WERI-Rb-1 (cell line): Measurements from ENCODE around the gene CELF3.

Experiments used
- DNase-seq: peaks from one replicate; pipeline ENCODE4 v3.0.0-alpha.2; 2020
- H3K27ac ChIP-seq: fragments of 250-450 bp; sonication (Bioruptor Pico); 2 replicates; pipeline ENCODE4 v1.5.1; 2020; ENCODE audit warnings: mild to moderate bottlenecking, moderate library complexity
- H3K27me3 ChIP-seq: fragments of 250-450 bp; sonication (Bioruptor Pico); 2 replicates; pipeline ENCODE4 v1.5.1; 2021; ENCODE audit warnings: mild to moderate bottlenecking, low read depth, moderate library complexity; ENCODE audit not compliant: insufficient read depth, severe bottlenecking
- H3K36me3 ChIP-seq: fragments of 250-450 bp; sonication (Bioruptor Pico); 2 replicates; pipeline ENCODE4 v1.5.1; 2020; ENCODE audit warnings: mild to moderate bottlenecking, moderate library complexity
- H3K4me3 ChIP-seq: 2 replicates; pipeline ENCODE4 v1.5.1; 2011; ENCODE audit warnings: low read depth, mild to moderate bottlenecking, control low read depth, low read length
- H3K9me3 ChIP-seq: fragments of 250-450 bp; sonication (Bioruptor Pico); 2 replicates; pipeline ENCODE4 v1.5.1; 2021; ENCODE audit warnings: mild to moderate bottlenecking, moderate library complexity; ENCODE audit not compliant: severe bottlenecking
- TF ChIP-seq, protein P1 (sequence below): IDR thresholded peaks from 2 replicates; pipeline ENCODE4 v1.5.1; 2011; ENCODE audit warnings: low read depth, mild to moderate bottlenecking, control low read depth, inconsistent platforms, low read length

Gene CELF3

DNA sequence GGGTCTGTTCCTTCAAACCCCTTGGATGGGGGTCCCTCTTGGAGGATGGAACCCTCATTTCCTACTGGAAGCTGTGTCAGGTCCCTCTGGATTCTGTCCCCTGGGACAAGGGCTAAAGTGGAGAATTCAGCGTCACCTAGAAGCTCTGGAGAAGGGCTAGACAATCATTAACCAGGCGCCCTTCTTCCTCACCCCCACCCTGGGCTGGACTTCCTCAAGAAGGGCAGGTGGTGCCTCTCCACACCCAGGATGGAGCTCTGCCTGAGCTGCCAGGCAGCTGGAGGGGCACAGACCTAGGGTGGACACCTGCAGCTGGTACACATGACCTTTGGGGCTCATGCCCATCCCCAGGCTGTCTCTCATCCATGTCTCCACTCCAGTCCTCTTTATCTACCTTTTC is 3.6 kb downstream of the CELF3 start:
- TF ChIP-seq, protein P1, sequence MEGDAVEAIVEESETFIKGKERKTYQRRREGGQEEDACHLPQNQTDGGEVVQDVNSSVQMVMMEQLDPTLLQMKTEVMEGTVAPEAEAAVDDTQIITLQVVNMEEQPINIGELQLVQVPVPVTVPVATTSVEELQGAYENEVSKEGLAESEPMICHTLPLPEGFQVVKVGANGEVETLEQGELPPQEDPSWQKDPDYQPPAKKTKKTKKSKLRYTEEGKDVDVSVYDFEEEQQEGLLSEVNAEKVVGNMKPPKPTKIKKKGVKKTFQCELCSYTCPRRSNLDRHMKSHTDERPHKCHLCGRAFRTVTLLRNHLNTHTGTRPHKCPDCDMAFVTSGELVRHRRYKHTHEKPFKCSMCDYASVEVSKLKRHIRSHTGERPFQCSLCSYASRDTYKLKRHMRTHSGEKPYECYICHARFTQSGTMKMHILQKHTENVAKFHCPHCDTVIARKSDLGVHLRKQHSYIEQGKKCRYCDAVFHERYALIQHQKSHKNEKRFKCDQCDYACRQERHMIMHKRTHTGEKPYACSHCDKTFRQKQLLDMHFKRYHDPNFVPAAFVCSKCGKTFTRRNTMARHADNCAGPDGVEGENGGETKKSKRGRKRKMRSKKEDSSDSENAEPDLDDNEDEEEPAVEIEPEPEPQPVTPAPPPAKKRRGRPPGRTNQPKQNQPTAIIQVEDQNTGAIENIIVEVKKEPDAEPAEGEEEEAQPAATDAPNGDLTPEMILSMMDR, result no peak
- H3K9me3 ChIP-seq, result no peaks in the 10 kb centered on the region
- no peak for DNase-seq
- H3K27me3 ChIP-seq, result no peaks in the 10 kb centered on the region
- no peak overlapping the region for H3K4me3 ChIP-seq
- H3K27ac ChIP-seq, result peak overlapping the region; percentile 90
- peaks cover 67% of the 10 kb centered on the region for H3K36me3 ChIP-seq

DNA sequence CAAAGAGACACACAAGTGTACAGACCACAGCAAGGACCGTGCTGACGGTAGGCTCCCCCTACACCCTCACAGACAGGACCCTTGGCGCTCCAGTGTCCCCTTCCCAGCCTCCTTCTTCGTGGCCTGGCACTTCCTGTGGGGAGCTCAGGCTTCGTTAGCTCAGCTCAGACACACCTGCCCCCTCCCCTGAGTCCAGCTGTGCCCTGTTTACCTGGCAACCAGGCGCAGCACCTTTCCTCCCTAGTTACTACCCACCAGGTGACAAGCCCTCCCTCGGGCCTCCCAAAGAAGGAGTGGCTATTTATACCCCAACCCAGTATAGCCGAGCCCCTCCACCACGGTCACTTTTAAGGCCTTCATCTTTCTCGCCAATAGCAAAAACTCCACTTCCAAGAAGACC is 4.7 kb downstream of the CELF3 start:
- peak; percentile 70 for DNase-seq
- H3K4me3 ChIP-seq, result peak overlapping the region; percentile 30

DNA sequence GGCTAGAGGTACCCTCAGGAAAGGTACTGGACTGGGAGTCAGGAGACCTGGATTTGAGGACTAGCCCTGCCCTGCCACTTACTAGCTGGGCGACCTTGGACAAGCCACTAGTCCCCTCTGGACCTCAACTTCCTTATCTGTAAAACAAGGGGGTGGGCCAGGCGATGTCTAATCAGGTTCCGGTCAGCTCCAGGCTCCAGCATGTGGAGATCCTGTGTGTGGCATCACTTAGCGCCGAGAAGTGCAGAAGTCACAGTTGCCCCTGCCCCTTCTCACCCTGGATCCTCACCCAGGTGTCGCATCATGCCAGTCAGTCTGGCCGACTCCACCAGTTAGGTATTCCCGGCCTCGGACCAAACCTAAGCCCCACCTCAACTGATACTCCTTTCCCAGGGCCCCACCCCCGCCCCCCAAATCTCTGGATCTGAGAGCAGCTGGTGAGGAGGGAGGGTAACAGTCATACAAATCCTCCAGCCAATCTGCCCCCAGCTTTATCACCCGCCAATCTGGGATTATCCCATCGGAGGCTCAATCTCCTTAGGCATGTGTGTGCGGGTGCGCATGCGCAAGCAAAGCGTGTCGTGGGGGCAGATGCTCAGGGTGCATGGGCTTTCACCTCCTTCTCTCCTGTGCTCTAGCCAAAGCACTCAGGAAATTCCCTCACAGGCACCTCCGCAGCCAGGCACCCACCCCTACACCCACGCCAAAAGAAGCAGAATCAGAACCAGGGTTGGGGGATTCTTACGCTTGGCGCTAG is 5.4 kb downstream of the CELF3 start:
- peak overlapping the region; percentile 90 for H3K27ac ChIP-seq
- H3K27me3 ChIP-seq, result no peaks in the 10 kb centered on the region
- H3K36me3 ChIP-seq, result peaks cover 85% of the 10 kb centered on the region
- peak overlapping the region; percentile 30 for H3K4me3 ChIP-seq
- H3K9me3 ChIP-seq, result no peaks in the 10 kb centered on the region
- peak; percentile 100 for DNase-seq
- TF ChIP-seq, protein P1, result no peak

More for the DNA sequence above, 4.7 kb downstream of the CELF3 start:
- H3K27me3 ChIP-seq, result no peaks in the 10 kb centered on the region
- H3K36me3 ChIP-seq, result peaks cover 78% of the 10 kb centered on the region
- H3K9me3 ChIP-seq, result no peaks in the 10 kb centered on the region
- TF ChIP-seq, protein P1, result no peak
- peak overlapping the region; percentile 90 for H3K27ac ChIP-seq

DNA sequence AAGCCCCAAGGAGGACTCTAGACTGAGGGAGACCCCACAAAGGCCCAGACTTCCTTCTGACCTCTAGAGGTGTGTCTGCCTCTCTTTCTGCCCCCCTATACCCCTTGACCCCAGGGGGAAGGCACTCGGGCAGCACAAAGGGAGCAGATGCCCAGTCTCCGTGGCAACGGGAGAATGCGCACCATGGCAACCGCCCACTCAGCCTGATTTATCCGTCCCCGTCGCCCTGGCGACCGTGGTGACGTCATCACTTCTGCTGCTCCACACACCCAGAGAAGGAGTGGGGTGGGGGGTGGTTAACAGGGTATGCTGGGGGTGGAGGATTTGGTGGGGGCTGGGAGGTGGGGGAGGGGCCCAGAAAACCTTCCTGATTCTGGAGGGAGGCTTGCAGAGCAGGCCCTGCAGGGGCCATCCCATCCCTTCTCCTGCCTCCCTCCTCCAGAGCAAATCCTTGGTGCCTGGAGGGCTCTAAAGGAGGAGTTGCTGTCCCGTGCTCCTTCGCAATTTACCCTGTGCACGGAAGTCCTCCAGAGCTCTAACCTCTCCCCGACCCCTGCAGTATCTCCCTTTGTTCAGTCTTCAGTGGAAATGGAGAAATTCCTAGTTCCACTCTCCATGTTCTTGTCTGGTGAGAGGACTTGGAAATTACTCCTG is 6.3 kb downstream of the CELF3 start:
- Histone ChIP-seq H3K9me3 (no peaks in the 10 kb centered on the region), H3K27ac (peak overlapping the region; percentile 90), H3K27me3 (no peaks in the 10 kb centered on the region), H3K36me3 (peaks cover 94% of the 10 kb centered on the region), H3K4me3 (no peak overlapping the region)
- peak; percentile 94 for DNase-seq
- TF ChIP-seq, protein P1, result no peak

DNA sequence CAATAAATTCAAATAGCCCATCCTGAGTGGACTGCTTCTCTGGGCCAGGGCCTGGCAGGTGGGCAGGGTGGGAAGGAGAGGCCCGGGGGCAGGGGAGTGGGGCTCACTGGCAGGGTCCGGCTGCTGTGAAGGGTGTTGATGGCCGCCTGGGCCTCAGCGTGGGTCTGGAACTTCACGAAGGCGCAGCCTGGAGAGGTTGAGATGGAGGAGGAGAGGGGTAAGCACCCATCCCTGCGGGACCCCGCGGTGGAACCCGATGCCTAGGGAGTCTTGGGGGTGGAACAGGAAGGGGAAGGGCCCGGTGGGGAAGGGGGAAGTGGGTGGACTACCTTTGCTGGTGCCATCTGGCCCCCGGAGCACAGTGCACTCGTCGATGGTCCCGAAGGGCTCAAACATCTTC is 7.7 kb downstream of the CELF3 start:
- Histone ChIP-seq H3K27ac (0 out of 2 replicates have a peak overlapping the region, but pooled peaks have one; percentile 4), H3K36me3 (peaks cover 95% of the 10 kb centered on the region), H3K4me3 (no peak overlapping the region), H3K27me3 (no peaks in the 10 kb centered on the region), H3K9me3 (no peaks in the 10 kb centered on the region)
- TF ChIP-seq, protein P1, result no peak
- DNase-seq, result no peak
